ENCODE data around the gene EDIL3. TPM values are rescaled to one million over a fixed set of nuclear protein-coding genes. Genes with fewer than 3 reads are reported as not detected.

The EDIL3 gene
- total and polyA plus RNA-seq, 2 of the 13 experiments (the other 11 are each of a cell fraction or from before 2014, with no cell fraction given) = 0.01 TPM; not detected in 1

GRCh38 chr5:84374568-84374967 is 10.1 kb downstream of the EDIL3 start:
- Histone ChIP-seq H3K27me3 (ENCODE audit: control insufficient read depth in 1 of 2, insufficient read depth in 2 of 2, low read length in 2 of 2) (no peaks in the 10 kb centered on the region; a peak in 1 of 5 replicates), H3K36me3 (replicated peaks in 1 of 2; ENCODE audit: control insufficient read depth in 1 of 2, insufficient read depth in 2 of 2, low read length in 2 of 2) (no peaks in the 10 kb centered on the region)

More at GRCh38 chr5:84374568-84374967, 10.1 kb downstream of the EDIL3 start:
- WGBS (ENCODE audit: low lambda C conversion rate) = 4% methylated on average over 4 of the region's 4 CpGs
- in situ Hi-C loops (cut with HindIII; ENCODE audit: extremely low pct_ligation_motif_present, low pct_unique_long_range_greater_than_20kb) (no loop called here), intact Hi-C loops (cut with micrococcal nuclease; ENCODE audit: unreplicated experiment) (no loop called here)
- H3K4me2 ChIP-seq (ENCODE audit: low read depth, low read length) = no peak overlapping the region
- DNase-seq (ENCODE audit: low spot score) (no peak), FAIRE-seq (no peak), ATAC-seq (no peak)
- H3K4me3 ChIP-seq (replicated peaks in 1 of 3; ENCODE audit: insufficient read depth in 1 of 3, low read depth in 2 of 3, low read length in 3 of 3) = no peak overlapping the region
- H3K79me2 ChIP-seq (ENCODE audit: insufficient read depth, low read length) = no peaks in the 10 kb centered on the region
- no peaks in the 10 kb centered on the region for H3K4me1 ChIP-seq (ENCODE audit: insufficient read depth, low read length)
- POLR2A ChIA-PET = no interaction called here
- H3K9ac ChIP-seq (ENCODE audit: insufficient read depth, low read depth, low read length) = no peak overlapping the region
- BruUV-seq (replicated peaks) = no TSS peak
- no peak for TF ChIP-seq SP2 (CRISPR knock-in tag; IDR thresholded peaks at IDR 0.05)
- no peak for TF ChIP-seq SP5 (CRISPR knock-in tag; IDR thresholded peaks at IDR 0.05; ENCODE audit: borderline replicate concordance, low read depth)
- TF ChIP-seq, protein P1, sequence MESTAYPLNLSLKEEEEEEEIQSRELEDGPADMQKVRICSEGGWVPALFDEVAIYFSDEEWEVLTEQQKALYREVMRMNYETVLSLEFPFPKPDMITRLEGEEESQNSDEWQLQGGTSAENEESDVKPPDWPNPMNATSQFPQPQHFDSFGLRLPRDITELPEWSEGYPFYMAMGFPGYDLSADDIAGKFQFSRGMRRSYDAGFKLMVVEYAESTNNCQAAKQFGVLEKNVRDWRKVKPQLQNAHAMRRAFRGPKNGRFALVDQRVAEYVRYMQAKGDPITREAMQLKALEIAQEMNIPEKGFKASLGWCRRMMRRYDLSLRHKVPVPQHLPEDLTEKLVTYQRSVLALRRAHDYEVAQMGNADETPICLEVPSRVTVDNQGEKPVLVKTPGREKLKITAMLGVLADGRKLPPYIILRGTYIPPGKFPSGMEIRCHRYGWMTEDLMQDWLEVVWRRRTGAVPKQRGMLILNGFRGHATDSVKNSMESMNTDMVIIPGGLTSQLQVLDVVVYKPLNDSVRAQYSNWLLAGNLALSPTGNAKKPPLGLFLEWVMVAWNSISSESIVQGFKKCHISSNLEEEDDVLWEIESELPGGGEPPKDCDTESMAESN (CRISPR knock-in tag; conservative IDR thresholded peaks at IDR 0.05) = no peak
- TF ChIP-seq ZNF816 (CRISPR knock-in tag; IDR thresholded peaks at IDR 0.05; ENCODE audit: borderline replicate concordance) = no peak
- TF ChIP-seq ELF3 (CRISPR knock-in tag; IDR thresholded peaks at IDR 0.05) = no peak
- no peak for TF ChIP-seq ZNF569 (CRISPR knock-in tag; IDR thresholded peaks at IDR 0.05; ENCODE audit: borderline replicate concordance)
- no peak for TF ChIP-seq DPF2 (CRISPR knock-in tag; IDR thresholded peaks at IDR 0.05; ENCODE audit: borderline replicate concordance, low read depth)
- TF ChIP-seq ZNF646 (CRISPR knock-in tag; IDR thresholded peaks at IDR 0.05) = no peak
- TF ChIP-seq ZNF572 (CRISPR knock-in tag; IDR thresholded peaks at IDR 0.05) = no peak
- no peak for TF ChIP-seq SKI (IDR thresholded peaks at IDR 0.05; ENCODE audit: partially characterized antibody)
- no peak for TF ChIP-seq ZBTB7A (CRISPR knock-in tag; IDR thresholded peaks at IDR 0.05)
- no peak for TF ChIP-seq ZNF205 (CRISPR knock-in tag; IDR thresholded peaks at IDR 0.05)
- no peaks in the 10 kb centered on the region for H4K20me1 ChIP-seq (ENCODE audit: insufficient read depth, low read length)
- H2AFZ ChIP-seq (ENCODE audit: low read length) = no peak overlapping the region
- CTCF ChIA-PET (ENCODE audit: low intra/inter-chr PET ratio, low total read pairs) = no interaction called here
- H3K27ac ChIP-seq (ENCODE audit: extremely low read length, insufficient read depth, low read length) = no peak overlapping the region
- H3K9me3 ChIP-seq (ENCODE audit: low read length) = no peaks in the 10 kb centered on the region

Measured in HepG2 (cell line).